Liver (tissue), 3 donors: ENCODE results near the gene SPATA13.

Experiments used
- ATF3 ChIP-seq: IDR thresholded peaks from 2 replicates; pipeline ENCODE4 v1.6.1; 2016; ENCODE audit warnings: antibody characterized with exemption
- CTCF ChIP-seq: fragments of 150-350 bp; IDR thresholded peaks from 2 replicates; pipeline ENCODE4 v1.5.1; 2017; ENCODE audit warnings: improper control_type of control experiment, low read depth, low read length; ENCODE audit not compliant: missing input control
- EGR1 ChIP-seq, 2 donors: IDR thresholded peaks; 2 replicates each; pipeline ENCODE4 v1.6.1; 2016 to 2018; ENCODE audit warnings: antibody characterized with exemption in 2 of 2, low read depth in 2 of 2
- GABPA ChIP-seq, 2 donors: IDR thresholded peaks in 1 of 2; conservative IDR thresholded peaks in 1 of 2; 2 replicates each; pipeline ENCODE4 v1.6.1; 2016; ENCODE audit warnings: antibody characterized with exemption in 2 of 2, mild to moderate bottlenecking in 1 of 2, moderate library complexity in 1 of 2
- JUND ChIP-seq, 2 donors: IDR thresholded peaks; 2 replicates each; pipeline ENCODE4 v1.6.1; 2016; ENCODE audit warnings: antibody characterized with exemption in 2 of 2
- MAX ChIP-seq: IDR thresholded peaks from 2 replicates; pipeline ENCODE4 v1.6.1; 2016; ENCODE audit warnings: antibody characterized with exemption
- RAD21 ChIP-seq, 2 donors: IDR thresholded peaks; 2 replicates each; pipeline ENCODE4 v1.6.1; 2016; ENCODE audit warnings: antibody characterized with exemption in 2 of 2, mild to moderate bottlenecking in 2 of 2
- REST ChIP-seq: IDR thresholded peaks from 2 replicates; pipeline ENCODE4 v1.6.1; 2016; ENCODE audit warnings: antibody characterized with exemption, mild to moderate bottlenecking
- SP1 ChIP-seq: IDR thresholded peaks from 2 replicates; pipeline ENCODE4 v1.6.1; 2018; ENCODE audit warnings: antibody characterized with exemption, mild to moderate bottlenecking
- TAF1 ChIP-seq: conservative IDR thresholded peaks from 2 replicates; pipeline ENCODE4 v1.6.1; 2016; ENCODE audit warnings: antibody characterized with exemption, mild to moderate bottlenecking
- YY1 ChIP-seq: IDR thresholded peaks from 2 replicates; pipeline ENCODE4 v1.6.1; 2016; ENCODE audit warnings: antibody characterized with exemption, mild to moderate bottlenecking
- ZBTB33 ChIP-seq: IDR thresholded peaks from 2 replicates; pipeline ENCODE4 v1.6.1; 2016; ENCODE audit warnings: antibody characterized with exemption
- donor health status: healthy.
- donor health status: healthy.

- TF ChIP-seq CTCF (no peak), EGR1 (IDR thresholded peaks at IDR 0.05; ENCODE audit: low read depth in 2 of 2) (no peak), SP1 (peak; percentile 66), TAF1 (peak; percentile 80), JUND (IDR thresholded peaks at IDR 0.05) (no peak), REST (peak; percentile 76), GABPA (IDR thresholded peaks at IDR 0.05 in 1 of 2, conservative IDR thresholded peaks at IDR 0.05 in 1 of 2) (peak in 1 of 2 donors; percentile 15), YY1 (peak; percentile 83), RAD21 (IDR thresholded peaks at IDR 0.05) (peak; percentile 29 to 33), ATF3 (no peak), MAX (peak; percentile 25), ZBTB33 (peak; percentile 10)
Observed at GRCh38 chr13:24182703-24183081, 22.2 kb downstream of the SPATA13 start.
